HepG2 (cell line): ENCODE data around the gene ELAC2. TPM values are rescaled to one million over a fixed set of nuclear protein-coding genes. Genes with fewer than 3 reads are reported as not detected.

Experiments used
- ATAC-seq: fragments of 200-7000 bp; cut with Tn5 transposase; 3 replicates; pipeline ENCODE4 v1.9.1; 2020; ENCODE audit warnings: mild to moderate bottlenecking, moderate library complexity
- BruUV-seq: library from RNA; stranded (reverse); fragments of 400-500 nt; replicated peaks from 2 replicates; lab custom pipeline; 2021; lab: Mats Ljungman, UMichigan
- CTCF ChIA-PET: fragments of 300-600 bp; formaldehyde crosslinking; extraction: SDS; loops from one replicate; lab custom pipeline; 2021; ENCODE audit warnings: low total read pairs, inconsistent platforms, low intra/inter-chr PET ratio; lab: Yijun Ruan, JAX
- POLR2A ChIA-PET: fragments of 350-600 bp; sonication (Branson Sonifier 250); formaldehyde crosslinking; loops from one replicate; lab custom pipeline; 2020; ENCODE audit warnings: antibody characterized with exemption, inconsistent platforms; lab: Yijun Ruan, JAX
- DNase-seq: peaks from one replicate; pipeline ENCODE4 v3.0.0-alpha.2; 2015; ENCODE audit warnings: low spot score
- FAIRE-seq: peaks from 3 replicates; lab custom pipeline; 2011; peaks lifted over from hg19 to GRCh38; lab: Jason Lieb, UNC
- H2AFZ ChIP-seq: one replicate; pipeline ENCODE4 v1.6.1; 2011; ENCODE audit warnings: low read length, inconsistent platforms
- H3K27ac ChIP-seq: fragments of 300-600 bp; 3 replicates; pipeline ENCODE4 v1.8.0; 2011; ENCODE audit warnings: mixed run types, mild to moderate bottlenecking, mixed read lengths, low read length, inconsistent platforms; ENCODE audit not compliant: insufficient read depth; ENCODE audit errors: extremely low read length
- H3K27me3 ChIP-seq, 2 experiments: fragments of 200-600 bp in 1 of 2; 2 replicates in 1 of 2; 3 replicates in 1 of 2; pipeline versions ENCODE4 v1.6.0 to v1.8.0; 2011; ENCODE audit warnings: low read length in 2 of 2, mild to moderate bottlenecking in 2 of 2, moderate library complexity in 2 of 2, inconsistent platforms in 1 of 2; ENCODE audit not compliant: insufficient read depth in 2 of 2, control insufficient read depth in 1 of 2
- H3K36me3 ChIP-seq, 2 experiments: fragments of 200-600 bp in 1 of 2; replicated peaks in 1 of 2; 2 replicates in 1 of 2; 3 replicates in 1 of 2; pipeline versions ENCODE4 v1.5.1 to v1.8.0; 2011; ENCODE audit warnings: low read length in 2 of 2, inconsistent platforms in 1 of 2; ENCODE audit not compliant: insufficient read depth in 2 of 2, control insufficient read depth in 1 of 2
- H3K4me1 ChIP-seq: 2 replicates; pipeline ENCODE4 v1.5.1; 2012; ENCODE audit warnings: low read length, inconsistent platforms; ENCODE audit not compliant: insufficient read depth
- H3K4me2 ChIP-seq: 2 replicates; pipeline ENCODE4 v1.6.0; 2011; ENCODE audit warnings: low read depth, low read length, inconsistent platforms
- H3K4me3 ChIP-seq, 3 experiments: fragments of 200-600 bp in 1 of 3; sonication (generic), shearing (Covaris generic) in 1 of 3; replicated peaks in 1 of 3; 2 replicates each; pipeline ENCODE4 v1.5.1; 2011 to 2016; ENCODE audit warnings: low read length in 3 of 3, inconsistent platforms in 2 of 3, low read depth in 2 of 3, mild to moderate bottlenecking in 2 of 3, control low read depth in 1 of 3, mixed read lengths in 1 of 3; ENCODE audit not compliant: insufficient read depth in 1 of 3
- H3K79me2 ChIP-seq: one replicate; pipeline ENCODE4 v1.6.1; 2011; ENCODE audit warnings: low read length, inconsistent platforms; ENCODE audit not compliant: insufficient read depth
- H3K9ac ChIP-seq: 2 replicates; pipeline ENCODE4 v1.6.0; 2011; ENCODE audit warnings: mild to moderate bottlenecking, low read depth, low read length, inconsistent platforms; ENCODE audit not compliant: insufficient read depth
- H3K9me3 ChIP-seq: 2 replicates; pipeline ENCODE4 v1.5.1; 2012; ENCODE audit warnings: mild to moderate bottlenecking, low read length
- H4K20me1 ChIP-seq: 2 replicates; pipeline ENCODE4 v1.6.0; 2011; ENCODE audit warnings: inconsistent platforms, mild to moderate bottlenecking, low read length, moderate library complexity; ENCODE audit not compliant: insufficient read depth
- ETV6 ChIP-seq: sonication (generic); formaldehyde crosslinking; conservative IDR thresholded peaks from 2 replicates; pipeline ENCODE4 v1.4.0; 2020; ENCODE audit warnings: missing genetic modification reagents
- ZNF556 ChIP-seq: sonication (generic); formaldehyde crosslinking; IDR thresholded peaks from 2 replicates; pipeline ENCODE4 v1.4.0; 2020; ENCODE audit warnings: mild to moderate bottlenecking, missing genetic modification reagents, borderline replicate concordance
- ZNF589 ChIP-seq: sonication (generic); formaldehyde crosslinking; conservative IDR thresholded peaks from 2 replicates; pipeline ENCODE4 v1.8.0; 2022; ENCODE audit warnings: mild to moderate bottlenecking, moderate library complexity, missing genetic modification reagents
- ZNF784 ChIP-seq: sonication (generic); formaldehyde crosslinking; IDR thresholded peaks from 2 replicates; pipeline ENCODE4 v1.5.1; 2020; ENCODE audit warnings: missing genetic modification reagents, mild to moderate bottlenecking, borderline replicate concordance
- WGBS: methylation state at CpG from one replicate; pipeline ENCODE4 v1.1.6; 2017; ENCODE audit warnings: low lambda C conversion rate; 5-methylcytosine and 5-hydroxymethylcytosine counted together
- in situ Hi-C: cut with HindIII; loops from 2 replicates; pipeline ENCODE4 v1.10.0; 2017; ENCODE audit warnings: low pct_unique_long_range_greater_than_20kb; ENCODE audit not compliant: extremely low pct_ligation_motif_present
- intact Hi-C: fragments of 100-400 bp; cut with micrococcal nuclease; formaldehyde crosslinking; loops from one replicate; pipeline ENCODE4 v1.10.0; 2022; ENCODE audit not compliant: unreplicated experiment
- polyA plus RNA-seq, 8 experiments: library from polyadenylated mRNA; depleted of rRNA in 3 of 8; stranded (reverse) in 7 of 8; unstranded in 1 of 8; fragments of >200 nt; fragmentation: Illumina TruSeq in 4 of 8; extraction: Trizol in 4 of 8; gene quantifications; 2 replicates each; pipeline versions ENCODE4 v1.2.1 to v1.2.3, GENCODE V29; 2011 to 2016; ENCODE audit warnings: low read depth in 4 of 8, missing spikeins in 1 of 8, mixed read lengths in 1 of 8; ENCODE audit not compliant: insufficient read depth in 1 of 8
- total RNA-seq, 5 experiments: library from RNA; depleted of rRNA; stranded (reverse); fragments of >200 nt; fragmentation: Illumina TruSeq; extraction: Trizol; gene quantifications; 2 replicates each; pipeline ENCODE4 v1.2.3, GENCODE V29; 2016; ENCODE audit warnings: low read depth in 1 of 5
- TF ChIP-seq, protein P1 (sequence below): sonication (generic); formaldehyde crosslinking; IDR thresholded peaks from 2 replicates; pipeline ENCODE4 v1.5.1; 2020; ENCODE audit warnings: missing genetic modification reagents, mild to moderate bottlenecking, borderline replicate concordance

The ELAC2 gene
- total and polyA plus RNA-seq, 2 of the 13 experiments (the other 11 are each of a cell fraction or from before 2014, with no cell fraction given), result 35.6 to 50.4 TPM

GRCh38 chr17:12982224-12982623 is 35.6 kb downstream of the ELAC2 start (continued):
- TF ChIP-seq, protein P1, sequence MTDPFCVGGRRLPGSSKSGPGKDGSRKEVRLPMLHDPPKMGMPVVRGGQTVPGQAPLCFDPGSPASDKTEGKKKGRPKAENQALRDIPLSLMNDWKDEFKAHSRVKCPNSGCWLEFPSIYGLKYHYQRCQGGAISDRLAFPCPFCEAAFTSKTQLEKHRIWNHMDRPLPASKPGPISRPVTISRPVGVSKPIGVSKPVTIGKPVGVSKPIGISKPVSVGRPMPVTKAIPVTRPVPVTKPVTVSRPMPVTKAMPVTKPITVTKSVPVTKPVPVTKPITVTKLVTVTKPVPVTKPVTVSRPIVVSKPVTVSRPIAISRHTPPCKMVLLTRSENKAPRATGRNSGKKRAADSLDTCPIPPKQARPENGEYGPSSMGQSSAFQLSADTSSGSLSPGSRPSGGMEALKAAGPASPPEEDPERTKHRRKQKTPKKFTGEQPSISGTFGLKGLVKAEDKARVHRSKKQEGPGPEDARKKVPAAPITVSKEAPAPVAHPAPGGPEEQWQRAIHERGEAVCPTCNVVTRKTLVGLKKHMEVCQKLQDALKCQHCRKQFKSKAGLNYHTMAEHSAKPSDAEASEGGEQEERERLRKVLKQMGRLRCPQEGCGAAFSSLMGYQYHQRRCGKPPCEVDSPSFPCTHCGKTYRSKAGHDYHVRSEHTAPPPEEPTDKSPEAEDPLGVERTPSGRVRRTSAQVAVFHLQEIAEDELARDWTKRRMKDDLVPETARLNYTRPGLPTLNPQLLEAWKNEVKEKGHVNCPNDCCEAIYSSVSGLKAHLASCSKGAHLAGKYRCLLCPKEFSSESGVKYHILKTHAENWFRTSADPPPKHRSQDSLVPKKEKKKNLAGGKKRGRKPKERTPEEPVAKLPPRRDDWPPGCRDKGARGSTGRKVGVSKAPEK, result no peak

DNA sequence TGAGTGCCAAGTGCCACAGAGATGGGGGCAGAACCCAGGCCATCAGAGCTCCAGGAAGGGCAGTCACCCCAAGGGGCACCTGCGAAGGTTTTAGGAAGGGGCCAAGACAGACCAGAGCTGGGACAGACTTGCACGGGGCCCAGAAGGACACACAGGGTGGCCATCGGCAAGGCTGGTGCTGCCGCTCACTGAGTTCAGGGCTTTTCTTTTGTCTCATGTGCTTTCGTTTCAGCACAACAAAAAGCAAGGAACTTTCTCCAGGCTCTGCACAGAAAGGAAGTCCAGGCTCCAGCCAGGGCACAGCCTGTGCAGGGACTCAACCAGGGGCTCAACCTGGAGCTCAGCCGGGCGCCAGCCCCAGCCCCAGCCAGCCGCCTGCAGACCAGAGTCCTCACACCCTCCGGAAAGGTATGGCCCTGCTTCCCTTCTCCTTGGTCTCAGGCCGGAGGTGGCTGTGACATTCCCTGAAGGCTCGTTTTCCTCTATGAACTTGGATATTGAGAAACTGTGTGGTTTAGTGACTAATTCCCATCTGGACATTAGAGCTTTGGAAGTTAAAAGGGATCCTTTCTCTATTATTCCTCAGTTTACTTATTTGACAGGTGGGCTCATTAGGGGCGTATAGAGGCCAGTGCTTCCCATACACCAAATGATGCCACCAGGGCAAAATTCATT is 37.9 kb downstream of the ELAC2 start:
- no peak overlapping the region for H3K4me3 ChIP-seq
- intact Hi-C loops (no loop called here), in situ Hi-C loops (no loop called here)
- H4K20me1 ChIP-seq, result no peaks in the 10 kb centered on the region
- BruUV-seq, result no TSS peak
- no peak for TF ChIP-seq ETV6
- no peak for TF ChIP-seq ZNF589
- no peak for TF ChIP-seq ZNF556 (CRISPR knock-in tag)
- no peak for TF ChIP-seq ZNF784 (CRISPR knock-in tag)
- no peaks in the 10 kb centered on the region for H3K36me3 ChIP-seq
- WGBS, result 83% methylated on average over 5 of the region's 12 CpGs
- no peaks in the 10 kb centered on the region; a peak in 1 of 5 replicates for H3K27me3 ChIP-seq
- H3K27ac ChIP-seq, result no peak overlapping the region
- no peaks in the 10 kb centered on the region for H3K9me3 ChIP-seq
- POLR2A ChIA-PET, result no interaction called here
- H3K79me2 ChIP-seq, result no peaks in the 10 kb centered on the region
- H3K4me2 ChIP-seq, result no peak overlapping the region
- CTCF ChIA-PET, result no interaction called here
- H3K4me1 ChIP-seq, result no peaks in the 10 kb centered on the region
- H2AFZ ChIP-seq, result no peak overlapping the region
- no peak overlapping the region for H3K9ac ChIP-seq
- ATAC-seq (no peak), DNase-seq (no peak), FAIRE-seq (no peak)
